Muscle of arm (tissue), 14 donors: ENCODE measurements around the gene CLEC11A. TPM values are rescaled to one million over a fixed set of nuclear protein-coding genes. Genes with fewer than 3 reads are reported as not detected.

Source experiments
- DNase-seq: peaks from one replicate; pipeline ENCODE4 v3.0.0-alpha.2; 2013
- long read RNA-seq, 11 donors: transcript quantifications; one replicate each; lab custom pipeline, GENCODE V29; 2026
- polyA plus RNA-seq, 12 donors: library from polyadenylated mRNA; unstranded; fragments of 120-200 nt; gene quantifications; one replicate each; pipeline ENCODE4 v1.2.1, GENCODE V29; 2013; ENCODE audit not compliant: insufficient read length in 12 of 12

Gene CLEC11A, protein sequence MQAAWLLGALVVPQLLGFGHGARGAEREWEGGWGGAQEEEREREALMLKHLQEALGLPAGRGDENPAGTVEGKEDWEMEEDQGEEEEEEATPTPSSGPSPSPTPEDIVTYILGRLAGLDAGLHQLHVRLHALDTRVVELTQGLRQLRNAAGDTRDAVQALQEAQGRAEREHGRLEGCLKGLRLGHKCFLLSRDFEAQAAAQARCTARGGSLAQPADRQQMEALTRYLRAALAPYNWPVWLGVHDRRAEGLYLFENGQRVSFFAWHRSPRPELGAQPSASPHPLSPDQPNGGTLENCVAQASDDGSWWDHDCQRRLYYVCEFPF
- 10 to 100 TPM in 11 of 12 donors, not detected in 1; 14.6 to 62.3 (median 17.6) TPM for polyA plus RNA-seq
- long read RNA-seq, donor 1, transcript CLEC11A-201 (4 exons, 1,419 nt): major isoform, 14 of 14 reads
- long read RNA-seq, donor 1, partial matches to known transcripts: 0 of 14 reads
- long read RNA-seq, donor 1, other reads (novel, unspliced or antisense): 0 of 14 reads
- long read RNA-seq, donor 2, transcript CLEC11A-201 (4 exons, 1,419 nt): major isoform, 14 of 14 reads
- long read RNA-seq, donor 2, partial matches to known transcripts: 0 of 14 reads
- long read RNA-seq, donor 2, other reads (novel, unspliced or antisense): 0 of 14 reads
- long read RNA-seq, donor 3, transcript CLEC11A-201 (4 exons, 1,419 nt): major isoform, 5 of 5 reads
- long read RNA-seq, donor 3, partial matches to known transcripts: 0 of 5 reads
- long read RNA-seq, donor 3, other reads (novel, unspliced or antisense): 0 of 5 reads
- long read RNA-seq, donor 4, partial matches to known transcripts: 5 of 8 reads
- long read RNA-seq, donor 4, other reads (novel, unspliced or antisense): 0 of 8 reads
- long read RNA-seq, donor 5, transcript CLEC11A-201 (4 exons, 1,419 nt): major isoform, 11 of 21 reads
- long read RNA-seq, donor 5, partial matches to known transcripts: 10 of 21 reads
- long read RNA-seq, donor 5, other reads (novel, unspliced or antisense): 0 of 21 reads
- long read RNA-seq, donor 6, transcript CLEC11A-201 (4 exons, 1,419 nt): major isoform, 9 of 9 reads
- long read RNA-seq, donor 6, partial matches to known transcripts: 0 of 9 reads
- long read RNA-seq, donor 6, other reads (novel, unspliced or antisense): 0 of 9 reads
- long read RNA-seq, donor 7, transcript CLEC11A-201 (4 exons, 1,419 nt): major isoform, 9 of 9 reads
- long read RNA-seq, donor 7, partial matches to known transcripts: 0 of 9 reads
- long read RNA-seq, donor 7, other reads (novel, unspliced or antisense): 0 of 9 reads
- long read RNA-seq, donor 8, transcript CLEC11A-201 (4 exons, 1,419 nt): major isoform, 11 of 32 reads
- long read RNA-seq, donor 8, partial matches to known transcripts: 21 of 32 reads
- long read RNA-seq, donor 8, other reads (novel, unspliced or antisense): 0 of 32 reads
- long read RNA-seq, donor 9, transcript CLEC11A-201 (4 exons, 1,419 nt): major isoform, 21 of 36 reads
- long read RNA-seq, donor 9, partial matches to known transcripts: 15 of 36 reads
- long read RNA-seq, donor 9, other reads (novel, unspliced or antisense): 0 of 36 reads
- long read RNA-seq, donor 10, transcript CLEC11A-201 (4 exons, 1,419 nt): major isoform, 8 of 8 reads
- long read RNA-seq, donor 10, partial matches to known transcripts: 0 of 8 reads
- long read RNA-seq, donor 10, other reads (novel, unspliced or antisense): 0 of 8 reads
- long read RNA-seq, donor 11, transcript CLEC11A-201 (4 exons, 1,419 nt): major isoform, 12 of 12 reads
- long read RNA-seq, donor 11, partial matches to known transcripts: 0 of 12 reads
- long read RNA-seq, donor 11, other reads (novel, unspliced or antisense): 0 of 12 reads

DNA sequence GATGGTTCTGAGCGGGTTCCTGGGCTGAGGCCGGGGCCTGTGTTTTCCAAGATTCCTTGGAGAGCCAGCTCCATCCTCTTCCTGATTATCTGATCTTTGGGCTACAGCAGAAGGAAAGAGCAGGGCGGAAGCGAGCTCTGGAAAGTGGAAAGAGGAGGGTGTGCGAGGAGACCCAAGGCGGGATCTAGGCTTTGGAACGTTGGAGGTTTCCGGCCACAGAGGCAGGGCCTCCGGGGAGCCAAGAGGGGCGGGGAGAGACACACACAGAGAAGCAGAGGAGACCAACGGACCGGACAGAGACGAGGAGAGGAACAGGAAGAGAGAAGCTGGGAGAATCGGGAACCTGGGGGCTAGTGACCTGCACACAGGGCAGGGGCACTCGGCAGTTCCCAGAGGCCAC is at the start of gene CLEC11A:
CLEC11A (plus strand) TSS at position 296 of the 400 bp plus-strand sequence. CDS start 162 bp downstream, outside the sequence.
- DNase-seq: peak; percentile 74

DNA sequence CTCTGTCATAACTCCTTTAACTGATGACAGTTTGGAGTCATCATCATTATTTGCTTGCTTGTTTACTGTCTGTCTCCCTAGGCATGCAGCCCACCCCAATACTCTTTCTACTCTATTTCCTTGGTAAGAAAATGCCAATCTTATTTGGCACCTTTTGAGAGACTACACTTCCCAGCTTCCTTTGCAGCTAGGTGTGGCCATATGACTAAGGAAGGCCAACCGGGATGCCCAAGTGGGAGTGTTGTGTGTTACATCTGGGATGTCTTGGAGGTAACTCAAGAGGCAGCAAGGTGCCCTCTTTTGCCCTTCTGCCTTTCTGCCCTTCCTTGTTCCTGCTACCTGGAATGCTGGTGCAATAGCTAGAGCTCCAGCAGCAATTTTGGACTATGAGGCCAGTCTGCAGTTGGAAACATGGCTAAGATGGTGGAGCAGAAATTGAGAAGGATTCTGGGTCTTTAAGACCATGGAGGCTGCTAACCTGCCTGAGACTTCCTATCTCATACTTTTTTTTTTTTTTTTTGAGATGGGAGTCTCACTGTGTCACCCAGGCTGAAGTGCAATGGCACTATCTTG is 46.5 kb upstream of the CLEC11A start:
- no peak for DNase-seq

- DNase-seq: no peak
These were observed 45.5 kb upstream of the CLEC11A start for GRCh38 chr19:50677636-50678035.

DNA sequence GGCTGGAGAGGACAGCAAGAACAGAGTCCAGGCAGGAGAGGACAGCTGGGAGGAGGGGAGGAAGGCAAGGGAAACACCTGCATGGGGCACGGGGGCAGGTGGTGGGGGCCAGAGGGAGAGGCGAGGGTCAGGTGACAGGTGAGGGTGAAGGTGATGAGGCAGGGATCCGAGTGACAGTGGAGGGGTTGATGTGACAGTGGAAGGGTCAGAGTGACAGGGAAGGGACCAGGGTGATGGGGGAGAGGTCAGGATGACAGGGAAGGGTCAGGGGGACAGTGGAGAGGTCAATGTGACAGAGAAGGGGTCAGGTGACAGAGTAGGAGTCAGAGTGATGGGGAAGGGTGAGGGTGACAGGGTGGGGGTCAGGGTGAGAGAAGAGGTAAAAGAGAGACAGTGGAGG is 44.8 kb upstream of the CLEC11A start:
- no peak for DNase-seq

GRCh38 chr19:50679177-50680125 is 43.7 kb upstream of the CLEC11A start:
- DNase-seq: peak; percentile 68

- no peak for DNase-seq
These were observed 36.7 kb upstream of the CLEC11A start for GRCh38 chr19:50686310-50687032.

GRCh38 chr19:50688766-50689165 is 34.4 kb upstream of the CLEC11A start:
- DNase-seq: no peak

GRCh38 chr19:50690439-50690838 is 32.7 kb upstream of the CLEC11A start:
- DNase-seq: no peak

- no peak for DNase-seq
These were observed 29.8 kb upstream of the CLEC11A start for GRCh38 chr19:50693064-50693975.

DNA sequence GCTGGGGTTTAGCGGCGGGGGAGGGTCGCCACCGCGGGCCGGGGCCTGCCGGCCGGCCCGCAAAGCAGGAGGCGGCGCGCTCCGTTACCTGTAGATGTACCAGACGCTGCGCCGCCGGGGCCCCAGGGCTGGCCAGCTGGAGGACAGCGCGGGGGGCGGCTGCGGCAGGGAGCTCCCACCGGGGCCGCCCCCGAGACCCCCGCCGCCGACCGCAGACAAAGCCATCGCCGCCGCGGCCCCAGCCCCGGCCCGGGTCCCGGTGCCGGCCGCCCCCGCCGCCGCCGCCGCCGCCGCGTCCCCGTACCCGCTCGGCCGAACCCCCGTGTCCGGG is 28.4 kb upstream of the CLEC11A start:
- DNase-seq: no peak

DNA sequence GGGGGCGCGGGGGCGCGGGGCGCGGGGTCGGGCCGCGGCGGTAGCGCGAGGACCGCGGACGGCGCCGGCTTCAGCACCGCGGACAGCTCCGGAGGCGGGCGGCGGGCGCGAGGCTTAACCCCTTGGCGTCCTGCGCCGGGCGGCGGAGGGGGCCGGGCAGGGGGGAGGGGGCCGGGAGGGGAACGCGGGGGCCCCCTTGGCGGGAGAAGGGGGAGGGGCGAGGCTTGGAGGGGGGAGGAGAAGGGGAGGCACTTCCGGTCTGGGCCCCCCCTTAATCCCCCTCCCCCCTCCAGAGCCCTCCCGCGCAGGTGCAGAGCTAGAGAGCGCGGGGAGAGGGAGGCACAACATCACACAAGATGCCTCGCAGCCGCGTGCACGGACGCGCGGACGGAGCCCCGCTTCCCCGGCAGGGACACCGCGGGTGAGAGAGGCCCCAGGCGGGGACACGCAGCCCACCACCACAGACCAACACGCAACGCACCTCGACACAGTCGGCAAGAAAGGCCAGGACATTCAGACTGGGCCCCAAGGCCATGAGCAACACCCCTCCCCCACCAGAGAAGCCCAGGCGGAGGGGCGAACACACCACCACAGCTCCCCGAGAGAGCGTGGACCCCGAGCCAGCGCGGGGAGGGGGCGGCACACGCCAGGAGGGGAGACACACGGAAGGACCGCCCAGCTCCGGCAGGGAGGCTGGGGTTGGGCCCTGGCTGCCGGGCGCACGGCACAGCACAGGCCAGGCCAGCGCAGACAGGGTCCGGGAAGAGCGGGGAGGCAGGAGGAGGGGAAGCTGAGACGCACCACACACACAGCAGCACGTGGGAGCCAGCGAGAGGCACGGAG is 27.7 kb upstream of the CLEC11A start:
- DNase-seq: peak; percentile 23

GRCh38 chr19:50696094-50696483 is 27.1 kb upstream of the CLEC11A start:
- DNase-seq: no peak

DNA sequence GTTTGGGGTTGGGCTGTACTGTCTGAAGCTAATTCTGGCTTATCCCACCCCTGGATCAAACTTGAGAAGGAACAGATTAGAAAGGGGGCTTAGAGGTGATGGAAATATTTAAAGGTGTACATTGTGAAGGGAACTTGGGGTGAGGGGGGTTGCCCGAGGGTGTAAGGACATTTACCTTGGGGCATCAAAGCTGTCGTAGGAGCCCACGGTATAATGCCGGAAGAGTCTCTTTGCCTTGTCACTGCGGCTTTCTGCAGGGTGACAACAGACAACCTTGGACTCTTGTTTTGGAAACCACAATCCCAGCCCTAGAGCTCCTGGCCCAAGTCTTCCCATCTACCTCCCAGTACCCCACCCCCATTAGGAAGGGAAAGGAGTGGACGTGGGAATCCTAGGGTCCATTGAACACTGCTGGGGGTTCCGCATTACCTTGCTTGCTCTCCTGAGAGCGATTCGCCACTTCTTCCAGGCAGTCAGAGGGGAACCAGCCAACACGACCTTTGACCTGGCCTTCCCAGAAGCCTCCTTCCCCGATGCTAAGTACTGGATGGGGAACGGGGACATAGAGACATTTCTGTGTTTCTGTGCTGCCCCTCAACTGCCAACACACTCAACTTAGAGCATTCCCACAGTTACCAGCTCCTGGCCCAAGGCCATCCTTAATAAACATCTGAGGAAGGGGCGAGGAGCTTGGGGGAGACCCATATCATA is 25.6 kb upstream of the CLEC11A start:
- DNase-seq: no peak

- DNase-seq: no peak
These were observed 21.7 kb upstream of the CLEC11A start for GRCh38 chr19:50701367-50701985.
